Stimulated activated naive CD4-positive, alpha-beta T cell (primary cell): ENCODE results near the gene ETFBKMT.
"Not testable (repeated sequence)": the region's sequence is repeated elsewhere in the genome, so short reads cannot be mapped to it uniquely, and the experiment has no call there.

Source experiments
- DNase-seq, 6 experiments: peaks; one replicate each; lab custom pipeline; 2025; lab: John Stamatoyannopoulos, UW

The ETFBKMT gene

GRCh38 chr12:31655792-31656191 lies 3.7 kb upstream of the ETFBKMT start:
- no peak for DNase-seq

- DNase-seq, result peak in 1 of 6 experiments; percentile 13
Measured at GRCh38 chr12:31658471-31659086, 909 bp upstream of the ETFBKMT start.

DNA sequence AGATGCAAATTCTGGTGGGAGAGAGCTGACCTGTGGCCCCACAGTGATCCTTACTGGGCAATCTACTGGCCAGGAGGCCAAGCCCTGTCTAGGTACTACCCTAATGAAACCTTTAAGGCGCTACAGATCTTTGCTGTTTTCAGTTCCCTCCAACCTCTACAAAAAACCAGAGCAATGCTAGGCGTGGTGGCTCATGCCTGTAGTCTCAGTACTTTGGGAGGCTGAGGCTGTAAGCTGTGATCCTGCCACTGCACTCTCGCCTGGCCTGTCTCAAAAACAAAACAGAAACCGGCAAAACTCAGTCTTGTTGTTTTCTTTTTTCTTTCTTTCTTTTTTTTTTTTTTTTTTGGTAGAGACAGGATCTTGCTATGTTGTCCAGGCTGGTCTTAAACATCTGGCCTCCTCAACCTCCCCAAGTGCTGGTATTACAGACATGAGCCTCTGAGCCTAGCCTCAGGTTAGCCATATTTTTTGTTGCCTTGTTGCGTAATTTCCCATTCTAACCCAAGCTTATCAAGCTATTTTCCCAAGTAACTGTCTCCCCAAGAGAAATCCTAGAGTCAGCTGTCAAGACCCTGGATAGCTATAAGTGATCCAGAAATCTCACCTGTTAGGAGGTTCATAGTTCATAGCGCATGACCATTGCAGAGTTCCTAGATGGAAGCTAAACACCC lies 2.8 kb downstream of the ETFBKMT start:
- DNase-seq, result no peak

DNA sequence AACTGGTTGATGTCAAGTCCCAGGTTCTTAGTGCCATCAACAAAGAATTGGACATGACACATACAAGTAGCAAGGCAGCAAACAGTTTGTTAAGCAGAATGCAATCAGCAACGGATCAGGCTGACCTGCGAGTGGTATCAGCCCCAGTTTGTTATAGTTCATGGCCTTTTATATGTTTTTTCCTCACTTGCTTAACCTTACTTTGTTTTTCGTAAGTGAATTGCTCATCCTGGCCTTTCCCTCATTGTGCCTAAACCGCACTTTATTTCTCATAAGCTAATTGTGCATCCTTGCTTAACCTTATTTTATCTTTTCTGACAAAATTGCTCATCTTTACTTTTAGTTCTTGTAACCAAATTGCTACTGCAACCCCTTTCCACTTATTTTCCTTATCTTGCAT lies 4.1 kb downstream of the ETFBKMT start:
- DNase-seq, result no peak

- no peak for DNase-seq
Measured at GRCh38 chr12:31664038-31664437, 4.5 kb downstream of the ETFBKMT start.

GRCh38 chr12:31669020-31669419 lies 9.5 kb downstream of the ETFBKMT start:
- DNase-seq, result no peak

DNA sequence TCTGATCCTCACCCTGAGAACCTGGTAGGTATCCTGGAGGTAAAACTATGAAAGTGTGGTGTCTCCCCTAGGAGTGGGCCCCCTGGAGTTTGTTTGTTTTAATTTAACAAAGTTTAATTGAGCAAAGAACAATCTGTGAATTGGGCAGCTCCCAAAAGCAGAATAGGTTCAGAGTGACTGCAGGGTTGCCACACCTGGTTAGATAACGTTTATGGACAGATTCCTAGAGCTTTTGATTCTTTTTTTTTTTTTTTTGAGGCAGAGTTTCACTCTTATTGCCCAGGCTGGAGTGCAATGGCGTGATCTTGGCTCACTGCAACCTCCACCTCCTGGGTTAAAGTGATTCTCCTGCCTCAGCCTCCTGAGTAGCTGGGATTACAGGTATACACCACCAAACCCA lies 10.1 kb downstream of the ETFBKMT start:
- DNase-seq, result not testable (repeated sequence)

GRCh38 chr12:31672521-31672920 lies 13.0 kb downstream of the ETFBKMT start:
- DNase-seq, result no peak

DNA sequence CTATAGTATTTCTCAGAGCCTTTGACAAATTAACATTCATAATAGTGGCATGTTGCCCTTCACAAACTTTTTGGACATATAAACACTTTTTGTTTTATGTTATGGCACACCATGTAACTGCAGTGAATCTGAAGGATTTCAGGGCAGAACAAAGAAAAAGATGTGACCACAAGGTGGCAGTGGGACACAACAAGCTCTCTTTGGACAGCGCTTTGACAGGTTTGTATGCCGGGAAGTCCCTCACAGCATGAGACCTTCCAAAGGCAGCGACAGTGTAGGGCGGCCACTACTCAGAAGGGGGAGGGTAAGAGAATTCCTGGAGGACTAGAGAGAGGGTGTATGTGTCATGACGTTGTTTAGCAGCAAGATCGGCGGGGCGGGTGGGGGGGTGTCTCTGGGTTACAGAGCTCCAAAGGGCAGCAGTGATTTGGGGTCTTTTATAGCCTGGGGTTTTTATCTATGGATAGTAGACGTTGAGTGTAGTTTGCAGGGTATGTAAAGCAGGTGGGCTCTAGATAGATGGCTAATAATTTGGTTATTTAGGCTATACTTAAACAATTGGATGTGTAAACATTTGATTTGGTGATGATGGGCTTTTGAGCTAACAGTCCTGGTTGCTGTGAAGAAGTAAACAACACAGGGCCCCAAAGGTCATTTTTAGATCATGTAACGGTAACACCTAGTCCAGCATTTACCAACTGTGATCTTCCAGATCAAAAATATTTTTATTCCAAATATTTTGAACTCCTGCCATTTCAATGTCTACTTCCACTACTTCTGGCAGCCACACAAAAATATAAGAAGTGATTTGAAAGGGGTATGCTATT lies 22.9 kb downstream of the ETFBKMT start:
- peak; percentile 36 to 70 (median 52) for DNase-seq

- DNase-seq, result no peak
Measured at GRCh38 chr12:31685801-31686200, 26.3 kb downstream of the ETFBKMT start.

- DNase-seq, result no peak
Measured at GRCh38 chr12:31687101-31687527, 27.6 kb downstream of the ETFBKMT start.

GRCh38 chr12:31689921-31690320 lies 30.4 kb downstream of the ETFBKMT start:
- not testable (repeated sequence) for DNase-seq

- no peak for DNase-seq
Measured at GRCh38 chr12:31702047-31702446, 42.6 kb downstream of the ETFBKMT start.

GRCh38 chr12:31705621-31706020 lies 46.1 kb downstream of the ETFBKMT start:
- DNase-seq, result peak in 3 of 6 experiments; percentile 16 to 32 (median 20)

DNA sequence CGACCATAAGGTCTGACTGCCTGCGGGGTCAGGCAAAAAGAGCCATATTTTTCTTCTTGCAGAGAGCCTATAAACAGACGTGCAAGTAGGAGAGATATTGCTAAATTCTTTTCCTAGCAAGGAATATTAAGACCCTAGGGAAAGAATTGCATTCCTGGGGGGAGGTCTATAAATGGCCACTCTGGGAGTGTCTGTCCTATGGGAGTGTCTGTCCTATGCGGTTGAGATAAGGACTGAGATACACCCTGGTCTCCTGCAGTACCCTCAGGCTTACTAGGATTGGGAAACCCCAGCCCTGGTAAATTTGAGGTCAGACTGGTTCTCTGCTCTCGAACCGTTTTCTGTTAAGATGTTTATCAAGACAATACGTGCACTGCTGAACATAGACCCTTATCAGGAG lies 48.6 kb downstream of the ETFBKMT start:
- peak in 1 of 6 experiments; percentile 4 for DNase-seq

DNA sequence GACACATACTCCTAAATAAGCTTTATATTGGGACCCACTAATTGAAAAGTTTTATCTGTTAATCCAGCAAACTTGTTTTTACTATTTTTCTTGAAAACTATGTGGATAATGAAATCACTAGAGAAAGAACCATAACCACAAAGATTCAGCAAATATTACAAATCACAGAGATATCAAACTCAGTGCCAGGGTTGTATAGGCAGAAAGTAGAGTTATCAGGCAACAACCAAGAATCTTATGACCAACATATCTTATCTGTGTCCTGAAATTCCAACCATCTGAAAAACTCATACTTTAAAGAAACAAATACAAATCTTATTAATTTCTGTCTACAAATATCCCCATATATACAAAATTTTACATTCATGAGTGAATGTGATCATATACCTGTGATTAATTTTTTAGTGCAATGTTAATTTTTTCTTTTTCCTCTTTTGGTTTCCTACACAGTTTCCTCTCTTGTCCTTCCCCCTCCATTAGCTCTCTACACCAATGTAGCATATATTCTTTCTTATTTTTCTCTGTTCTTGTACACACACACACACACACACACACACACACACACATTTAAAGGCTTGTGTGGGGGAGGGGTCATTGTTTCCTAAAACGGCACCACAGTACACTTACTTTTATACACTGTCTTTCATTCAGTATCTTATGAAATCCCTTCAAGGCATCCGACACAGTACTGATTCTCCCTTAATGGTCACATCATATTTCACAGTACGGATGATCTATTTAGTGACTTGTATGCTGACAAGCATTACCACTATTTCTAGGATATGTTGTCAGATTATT lies 50.7 kb downstream of the ETFBKMT start:
- DNase-seq, result no peak

DNA sequence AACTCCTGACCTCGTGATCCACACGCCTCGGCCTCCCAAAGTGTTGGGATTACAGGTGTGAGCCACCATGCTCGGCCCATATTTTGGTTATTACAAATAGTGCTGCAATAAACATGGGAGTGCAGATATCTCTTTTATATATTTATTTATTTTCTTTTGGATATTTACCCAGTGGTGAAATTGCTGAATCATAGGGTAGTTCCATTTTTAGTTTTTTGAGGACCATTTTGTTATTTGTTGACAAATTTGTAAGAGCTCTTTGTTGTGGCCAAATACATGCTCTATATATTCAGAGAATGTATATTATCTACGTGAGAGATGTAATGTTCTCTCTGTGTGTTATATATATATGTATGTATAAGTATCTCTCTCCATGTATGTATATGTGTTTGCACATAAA lies 53.4 kb downstream of the ETFBKMT start:
- no peak for DNase-seq

DNA sequence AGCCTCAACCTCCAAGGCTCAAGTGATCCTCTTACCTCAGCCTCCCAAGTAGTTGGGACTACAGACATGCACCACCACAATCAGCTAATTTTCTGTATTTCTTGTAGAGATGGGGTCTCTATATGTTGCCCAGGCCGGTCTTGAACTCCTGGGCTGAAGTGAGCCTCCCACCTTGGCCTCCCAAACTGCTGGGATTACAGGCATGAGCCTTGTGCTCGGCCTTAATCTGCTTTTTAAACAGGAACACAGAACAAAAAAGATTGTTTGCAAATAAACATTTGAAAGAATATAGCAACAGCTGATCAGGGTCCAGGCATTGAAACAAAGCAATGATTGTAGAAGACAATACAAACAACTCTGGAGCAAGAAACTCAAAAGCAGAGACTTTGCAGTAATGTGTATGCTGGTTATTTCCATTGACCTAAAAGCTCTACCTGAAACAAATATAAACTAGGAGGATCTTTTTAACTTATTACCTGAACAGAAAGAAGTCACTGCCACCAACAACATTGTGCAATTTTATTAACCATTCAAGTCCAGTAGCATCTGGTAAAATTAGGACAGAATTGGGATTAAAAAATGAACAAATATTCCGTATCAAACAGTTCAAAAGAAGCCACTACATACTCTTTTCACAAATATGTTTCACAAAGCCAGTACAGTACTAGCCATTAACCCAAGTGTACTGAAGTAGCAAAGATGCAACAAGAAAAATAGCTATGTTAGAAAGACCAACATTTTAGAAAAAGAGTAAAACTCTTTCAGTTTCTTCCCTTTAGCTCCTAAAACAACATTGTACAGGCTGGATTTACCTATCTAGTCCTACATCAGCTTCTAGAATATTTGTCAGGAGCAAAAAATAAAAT lies 55.2 kb downstream of the ETFBKMT start:
- DNase-seq, result no peak

GRCh38 chr12:31715283-31715825 lies 55.9 kb downstream of the ETFBKMT start:
- DNase-seq, result no peak

GRCh38 chr12:31716998-31717397 lies 57.5 kb downstream of the ETFBKMT start:
- not testable (repeated sequence) for DNase-seq
